NB4 (cell line): ENCODE measurements around the gene NTM.

Source experiments
- CTCF ChIP-seq: IDR thresholded peaks from one replicate; pipeline ENCODE4 v1.5.1; 2012; ENCODE audit warnings: low read depth, low read length
- MAX ChIP-seq: IDR thresholded peaks from 2 replicates; pipeline ENCODE4 v1.6.1; 2011; ENCODE audit warnings: low read depth, low read length

- no peak for TF ChIP-seq CTCF
- TF ChIP-seq MAX, result no peak
Observed at GRCh38 chr11:131977854-131978253, 607.4 kb downstream of the NTM start.
